MM.1S (cell line): ENCODE results near the gene SLC8B1.

Experiments
- CTCF ChIP-seq: fragments of 300-600 bp; sonication (generic); IDR thresholded peaks from 2 replicates; pipeline ENCODE4 v1.5.1; 2016; ENCODE audit warnings: antibody characterized with exemption, low read length, mixed read lengths
- EZH2 ChIP-seq: fragments of 300-600 bp; sonication (generic); optimal IDR thresholded peaks from 2 replicates; pipeline ENCODE3; 2017; ENCODE audit warnings: low read depth, mild to moderate bottlenecking, antibody characterized with exemption, low read length, mixed read lengths
- EZH2phosphoT487 ChIP-seq: fragments of 300-600 bp; sonication (generic); IDR thresholded peaks from 2 replicates; pipeline ENCODE4 v1.6.1; 2018; ENCODE audit warnings: antibody characterized with exemption, low read length

DNA sequence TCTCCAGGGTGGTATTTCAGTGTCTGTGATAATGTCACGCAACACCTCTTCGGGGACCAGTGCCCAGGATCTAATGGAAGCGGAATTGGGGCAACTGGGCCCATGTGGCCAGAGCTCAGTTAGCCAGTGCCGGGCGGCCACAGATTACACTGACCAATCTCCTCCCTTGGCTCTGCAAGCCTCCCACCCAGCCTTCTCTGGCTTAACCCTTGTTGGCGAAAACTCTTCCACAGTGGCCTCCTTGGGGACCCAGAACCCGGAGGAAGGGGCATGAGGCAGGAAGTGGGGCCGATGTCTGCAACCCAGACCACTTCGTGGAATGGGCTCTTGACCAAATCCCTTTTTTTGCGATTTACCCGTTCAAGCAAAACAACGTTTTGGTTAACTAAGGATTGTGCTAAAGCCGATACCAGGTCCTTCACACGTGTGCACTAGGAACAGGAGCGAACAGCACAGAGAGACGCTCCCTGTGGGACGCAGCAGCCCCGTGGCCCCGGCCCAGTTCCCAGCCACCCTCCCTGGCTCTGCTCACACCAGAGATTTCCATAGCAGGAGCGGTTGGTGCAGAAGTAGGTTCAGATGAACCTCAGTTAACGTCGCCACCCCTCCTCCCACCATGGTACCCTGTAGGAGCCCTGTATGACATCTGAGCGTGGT, 38.2 kb downstream of the SLC8B1 start:
- TF ChIP-seq CTCF: no peak
- TF ChIP-seq EZH2: no peak
- no peak for TF ChIP-seq EZH2phosphoT487
